Measurements from ENCODE around the gene SLCO3A1.
"Not testable (repeated sequence)": the region's sequence is repeated elsewhere in the genome, so short reads cannot be mapped to it uniquely, and the experiment has no call there.

SLCO3A1 gene

DNA sequence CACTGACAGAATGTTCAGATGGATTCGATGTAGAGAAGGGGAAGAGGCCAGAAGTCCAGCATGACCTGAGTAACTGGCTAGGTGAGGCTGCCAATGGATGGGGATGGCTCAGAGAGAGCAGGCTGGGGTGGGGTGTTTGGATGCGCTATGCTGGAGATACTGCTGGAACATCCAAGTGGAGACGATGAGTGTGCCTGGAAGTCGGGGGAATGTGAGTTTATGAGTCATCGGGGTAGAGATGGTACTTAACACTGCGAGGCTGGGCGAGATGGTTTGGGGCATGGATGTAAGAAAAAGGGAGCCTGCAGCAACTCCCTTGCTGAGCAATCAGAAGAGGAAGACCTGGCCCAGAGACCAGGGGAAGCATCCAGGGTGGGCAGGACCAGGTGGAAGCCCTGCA lies 180.7 kb downstream of the SLCO3A1 start:
- DNase-seq (ENCODE audit: low read depth in 2 of 2): no peak

DNA sequence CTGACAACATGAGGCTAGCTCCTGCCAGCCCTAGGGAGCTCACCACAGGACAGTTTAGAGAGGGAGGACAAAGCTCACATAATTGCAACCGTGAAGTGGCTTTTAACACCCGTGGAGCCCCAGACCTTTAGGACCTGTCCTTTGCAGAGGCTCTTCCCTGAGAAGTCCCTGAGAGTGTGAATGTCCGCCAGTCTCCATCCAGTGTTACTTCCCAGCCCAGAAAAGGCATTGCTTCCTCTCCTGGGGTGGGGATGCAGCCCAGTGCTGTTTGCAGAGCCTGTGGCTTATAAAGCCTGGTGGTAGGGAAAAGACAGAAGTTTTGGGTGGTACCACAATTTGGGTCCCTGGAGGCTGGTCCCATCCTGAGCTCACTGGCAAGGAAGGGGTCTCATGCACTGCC lies 182.0 kb downstream of the SLCO3A1 start:
- no peak for DNase-seq (ENCODE audit: low read depth in 2 of 2)

DNA sequence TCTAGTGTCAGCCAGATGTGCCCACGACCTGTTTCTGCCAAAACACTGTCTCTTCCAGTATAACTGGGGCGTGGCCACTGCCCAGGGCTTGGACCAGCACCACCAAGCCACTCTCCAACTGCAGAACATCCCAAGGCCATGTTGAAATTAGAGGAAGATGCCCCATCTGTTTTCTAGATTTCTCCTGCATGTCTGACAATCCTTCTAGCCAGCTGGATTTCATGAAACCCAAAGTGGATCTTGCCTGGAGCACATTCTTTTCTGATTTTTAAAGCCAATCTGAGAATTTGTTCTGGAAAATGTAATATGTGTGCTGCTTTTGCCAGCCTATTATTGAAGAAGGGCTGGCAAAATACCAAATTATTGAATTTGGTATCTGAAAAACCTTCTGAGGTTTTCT lies 182.5 kb downstream of the SLCO3A1 start:
- no peak for DNase-seq (ENCODE audit: low read depth in 2 of 2)

DNA sequence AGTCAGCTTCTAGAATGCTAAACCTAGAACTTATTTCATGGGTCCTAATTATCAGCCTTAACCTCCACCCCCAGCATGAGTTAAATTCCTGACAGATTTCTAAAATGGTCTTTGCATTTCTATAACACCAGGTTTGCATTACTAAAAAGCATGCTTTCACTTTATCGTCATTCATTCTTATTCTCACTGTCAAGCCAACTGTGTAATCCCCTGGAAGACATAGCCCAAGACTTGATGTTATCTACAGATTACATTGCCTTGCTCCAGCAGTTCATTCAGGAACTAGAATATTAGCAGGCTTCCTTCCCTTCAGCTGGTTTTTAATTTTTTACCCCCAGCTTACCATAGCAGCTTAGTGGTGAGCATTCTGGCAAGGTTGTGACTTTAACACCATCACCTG lies 184.0 kb downstream of the SLCO3A1 start:
- DNase-seq (ENCODE audit: low read depth in 2 of 2): no peak

DNA sequence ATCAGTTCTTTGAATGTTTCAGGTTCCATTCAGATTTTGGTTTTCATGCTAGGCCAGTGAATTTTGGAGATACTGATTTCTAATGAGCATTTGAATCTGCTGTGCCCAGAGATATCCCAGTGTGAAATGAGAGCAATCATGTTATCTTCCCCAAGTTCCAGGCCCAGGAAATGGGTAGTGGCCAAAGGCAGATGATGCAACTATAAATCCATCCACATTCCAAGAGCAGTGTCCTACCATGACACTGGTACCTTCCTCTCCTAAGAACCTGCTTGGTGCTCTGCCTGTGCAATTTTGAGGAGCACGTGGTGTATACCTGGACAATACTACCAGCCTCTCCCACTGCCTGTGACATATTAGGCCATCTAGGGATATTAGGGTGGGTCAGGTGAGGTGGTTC lies 186.8 kb downstream of the SLCO3A1 start:
- no peak for DNase-seq (ENCODE audit: low read depth in 2 of 2)

DNA sequence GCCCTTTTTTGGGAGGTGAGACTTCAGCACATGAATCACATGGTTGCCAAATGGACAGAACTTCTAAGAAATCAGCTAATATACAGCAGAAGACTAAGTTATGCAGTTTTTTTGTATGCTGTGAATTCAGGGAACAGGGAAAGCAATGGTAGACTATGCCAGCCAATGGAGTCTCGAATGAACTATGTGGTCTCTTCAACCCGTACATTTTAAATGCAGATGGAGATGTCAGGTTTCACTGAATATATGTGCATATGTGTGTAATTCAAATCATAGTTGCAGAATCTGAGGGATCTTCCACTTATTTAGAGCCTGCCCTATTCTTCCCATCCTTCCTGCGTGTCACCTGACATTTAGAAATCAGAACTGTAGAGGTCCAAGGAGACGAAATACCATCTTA lies 187.9 kb downstream of the SLCO3A1 start:
- DNase-seq (ENCODE audit: low read depth in 2 of 2): no peak

DNA sequence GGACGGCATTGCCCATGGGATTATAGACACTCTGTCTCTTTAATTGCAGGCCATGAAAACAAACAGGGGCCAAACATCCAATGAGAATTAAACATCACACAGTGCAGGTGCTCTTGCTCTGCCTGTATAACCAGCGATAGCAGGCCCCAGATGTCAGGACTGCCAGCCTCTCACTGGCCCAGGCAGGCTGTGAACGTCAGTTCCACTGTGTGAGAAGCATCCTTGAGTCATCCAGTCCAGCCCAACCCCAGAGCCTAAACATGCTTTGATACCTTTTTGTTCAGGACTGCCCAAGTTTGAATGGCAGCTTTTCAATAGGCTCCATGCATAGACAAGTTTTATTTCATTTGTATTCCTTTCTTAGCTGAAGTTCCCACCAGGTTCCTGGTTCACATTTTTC lies 189.8 kb downstream of the SLCO3A1 start:
- DNase-seq (ENCODE audit: low read depth in 2 of 2): no peak

DNA sequence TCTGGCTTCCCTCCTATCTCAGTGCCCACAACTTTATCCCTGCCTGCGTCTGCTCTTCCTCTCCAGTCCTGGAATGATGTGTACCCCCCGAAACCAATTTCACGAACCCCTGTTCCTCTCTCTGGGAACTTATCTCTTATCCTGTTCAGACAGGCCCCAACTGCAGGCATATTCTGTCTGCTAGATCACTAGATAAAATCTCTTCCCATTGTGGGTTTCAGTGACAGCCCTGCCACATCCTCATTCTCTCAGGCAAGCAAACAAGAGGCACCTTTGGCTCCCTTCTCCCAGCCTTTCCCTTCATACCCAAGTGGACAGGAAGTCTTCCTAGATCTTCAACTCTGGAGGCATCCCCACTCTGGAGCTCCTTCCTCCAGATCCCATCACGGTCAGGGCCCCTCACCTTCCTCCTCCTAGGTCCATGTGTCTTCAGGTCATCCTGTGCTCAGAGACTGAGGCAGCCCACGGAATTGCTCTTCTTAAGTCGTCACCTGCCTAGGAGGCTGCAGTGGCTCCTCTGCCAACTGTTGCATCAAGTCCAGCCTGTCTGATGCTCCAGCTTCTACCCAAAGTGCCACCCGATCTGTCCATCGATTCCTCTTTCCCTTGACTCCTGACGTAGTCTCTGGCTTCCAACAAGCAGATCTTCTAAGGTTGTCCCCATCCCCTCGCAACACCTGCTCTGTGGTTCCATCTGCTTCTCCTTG lies 190.8 kb downstream of the SLCO3A1 start:
- no peak for DNase-seq (ENCODE audit: low read depth in 2 of 2)

DNA sequence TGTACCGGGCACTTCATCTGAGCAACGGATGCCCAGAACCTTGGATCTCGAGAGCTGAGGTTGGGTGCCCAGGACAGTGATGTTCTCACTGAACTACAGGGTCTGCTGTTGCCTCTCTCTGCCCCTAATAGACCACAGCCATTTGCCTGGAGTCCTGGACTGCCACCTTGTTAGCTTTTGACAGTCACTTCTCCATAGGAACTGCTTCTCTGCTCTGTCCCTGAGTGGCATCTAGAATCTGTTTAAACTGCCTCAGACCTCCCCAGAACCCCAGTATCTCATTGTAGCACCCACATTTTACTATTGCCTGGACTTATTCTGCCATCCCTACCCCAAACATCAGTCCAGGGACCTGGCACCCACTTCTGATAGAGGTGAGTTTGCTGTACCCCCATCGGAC lies 194.4 kb downstream of the SLCO3A1 start:
- DNase-seq (ENCODE audit: low read depth in 2 of 2): no peak

DNA sequence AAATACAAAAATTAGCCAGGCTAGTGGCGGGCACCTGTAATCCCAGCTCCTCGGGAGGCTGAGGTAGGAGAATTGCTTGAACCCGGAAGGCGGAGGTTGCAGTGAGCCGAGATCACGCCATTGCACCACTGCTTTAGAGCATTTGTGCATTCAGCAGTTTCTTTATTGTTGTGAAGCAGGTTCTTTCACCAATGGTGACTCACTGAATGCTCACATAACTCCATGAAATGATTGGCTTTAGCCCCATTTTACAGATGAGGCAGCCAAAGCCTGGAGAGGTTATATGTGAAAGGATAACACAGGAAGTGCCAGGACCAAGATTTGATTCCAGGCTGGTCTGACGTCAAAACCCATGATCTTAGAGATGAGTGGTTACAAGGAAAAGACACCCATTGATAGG lies 195.2 kb downstream of the SLCO3A1 start:
- no peak for DNase-seq (ENCODE audit: low read depth in 2 of 2)

DNA sequence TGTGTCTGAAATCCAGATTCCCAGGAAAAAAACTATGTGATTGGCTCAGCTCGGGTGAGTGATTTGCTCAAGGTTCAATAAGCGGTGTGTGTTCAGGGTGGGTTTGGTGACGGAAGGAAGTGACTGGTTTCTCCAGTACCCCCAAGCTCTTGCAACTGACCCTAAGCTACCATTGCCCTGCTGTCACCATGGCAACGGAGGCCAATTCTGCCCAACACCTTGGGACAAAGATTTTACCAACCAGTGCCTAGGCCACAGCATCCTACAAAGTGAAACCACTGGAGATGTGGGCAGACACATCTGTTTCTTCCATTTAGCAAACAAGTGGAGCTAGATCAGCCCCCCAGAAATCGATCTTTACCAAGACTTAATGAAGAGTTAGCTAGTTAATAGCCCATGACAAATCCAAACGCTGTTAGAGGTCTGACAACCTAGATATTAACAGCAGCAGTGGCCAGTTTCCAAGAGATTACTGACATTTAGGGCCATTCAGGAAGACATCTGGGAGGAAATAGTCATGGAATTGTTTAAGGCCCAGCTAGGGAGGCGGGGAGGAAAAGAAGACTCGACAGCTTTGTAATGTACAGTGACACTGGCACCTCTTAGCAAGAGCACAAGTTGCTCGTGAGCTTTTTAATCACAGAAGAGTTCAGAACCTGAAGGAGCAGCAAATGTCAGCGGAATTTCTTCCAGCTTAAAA lies 195.9 kb downstream of the SLCO3A1 start:
- DNase-seq (ENCODE audit: low read depth in 2 of 2): no peak

DNA sequence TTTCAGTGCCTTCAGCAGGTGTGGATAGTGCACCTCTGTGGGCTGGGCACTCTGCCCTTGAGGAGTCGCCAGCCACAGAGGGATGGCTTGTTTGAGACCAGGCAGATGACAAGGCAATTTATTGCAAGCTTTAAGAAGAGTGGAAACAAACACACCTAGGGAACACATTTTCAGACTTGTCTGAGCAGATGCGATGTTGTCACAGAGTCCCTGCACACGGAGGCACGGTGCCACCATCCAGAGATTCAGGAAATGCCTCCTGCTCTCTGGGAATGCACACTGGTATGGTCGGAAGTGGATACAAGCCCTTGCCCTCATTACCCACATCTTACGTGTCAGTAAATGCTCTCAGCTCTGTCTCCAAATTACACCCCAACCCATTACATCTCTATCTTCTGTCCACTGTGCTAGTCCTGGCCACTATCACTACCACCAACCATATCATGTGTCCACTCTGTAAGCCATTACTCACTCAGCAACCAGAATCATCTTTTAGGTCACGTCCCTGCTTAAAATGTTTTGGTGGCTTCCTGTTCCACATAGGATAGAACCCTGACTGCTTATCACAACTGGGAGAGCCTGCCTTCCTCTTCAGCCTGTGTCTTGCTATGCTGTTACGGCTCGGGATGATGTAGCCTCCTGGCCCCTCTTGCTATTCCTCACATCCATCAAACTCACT lies 196.9 kb downstream of the SLCO3A1 start:
- DNase-seq (ENCODE audit: low read depth in 2 of 2): no peak

DNA sequence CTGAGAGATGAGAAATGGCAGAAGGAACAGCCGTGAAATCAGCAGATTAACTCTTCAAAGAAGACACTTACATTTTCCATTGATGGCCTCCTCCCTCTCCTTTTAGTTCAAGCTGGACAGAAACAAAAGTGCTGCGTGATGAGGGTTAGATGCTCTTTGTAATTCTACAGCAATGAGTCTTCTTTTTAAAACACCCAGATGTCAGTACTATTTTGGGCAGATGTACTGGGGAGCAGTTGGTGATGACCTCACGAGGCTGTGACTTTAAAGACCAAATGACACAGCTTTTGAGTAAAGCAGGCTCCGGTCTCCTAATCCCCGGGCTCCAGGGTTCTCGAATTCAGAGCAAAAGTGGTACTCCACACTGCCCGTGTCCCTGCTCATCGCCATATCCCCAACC lies 198.2 kb downstream of the SLCO3A1 start:
- no peak for DNase-seq (ENCODE audit: low read depth in 2 of 2)

DNA sequence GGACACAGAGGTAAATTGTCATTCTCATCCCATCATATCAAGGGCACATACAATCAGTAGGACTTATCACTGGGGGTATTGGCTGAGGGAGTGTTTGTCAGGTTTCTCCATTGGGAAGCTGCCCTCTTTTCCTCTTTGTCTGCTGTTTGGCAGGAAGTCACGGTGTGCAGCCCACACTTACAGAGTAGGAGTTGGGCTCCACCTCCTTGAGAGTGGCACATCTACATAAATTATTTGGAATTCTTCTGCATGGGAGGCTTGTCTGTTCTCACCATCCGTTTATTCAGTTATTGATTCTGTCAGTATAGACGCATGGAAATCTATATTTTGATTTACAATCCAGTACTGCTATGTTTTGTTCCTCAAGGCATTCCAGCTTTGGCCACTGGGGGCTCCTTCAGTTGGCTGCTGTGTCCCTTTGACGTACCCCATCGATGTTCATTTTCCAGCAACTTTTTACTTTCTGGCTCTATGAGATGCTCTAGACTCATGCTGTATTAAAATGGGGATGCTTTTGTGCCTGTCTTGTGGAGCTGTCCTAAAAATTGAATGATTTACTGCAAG lies 200.3 kb downstream of the SLCO3A1 start:
- DNase-seq (ENCODE audit: low read depth in 2 of 2): no peak

DNA sequence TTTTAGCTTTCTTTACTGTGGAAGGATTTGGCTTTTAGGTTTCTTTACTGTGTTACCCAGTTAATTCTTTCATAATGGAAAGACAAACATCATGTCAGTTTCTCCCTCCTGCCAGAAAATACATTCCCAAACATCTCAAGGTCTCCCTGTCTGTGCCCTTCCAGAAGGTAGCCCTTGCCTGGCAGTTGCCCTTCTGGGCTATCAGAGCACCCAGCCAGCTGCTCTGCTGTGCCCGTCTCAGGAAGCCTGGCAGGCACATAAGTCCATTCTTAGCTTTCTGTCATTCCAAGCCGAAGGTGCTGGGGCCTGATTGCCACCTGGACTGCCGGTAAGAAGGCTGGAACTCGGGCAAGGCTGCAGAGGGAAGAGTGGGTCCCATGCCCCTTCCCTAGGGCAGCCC lies 203.4 kb downstream of the SLCO3A1 start:
- no peak for DNase-seq (ENCODE audit: low read depth in 2 of 2)

DNA sequence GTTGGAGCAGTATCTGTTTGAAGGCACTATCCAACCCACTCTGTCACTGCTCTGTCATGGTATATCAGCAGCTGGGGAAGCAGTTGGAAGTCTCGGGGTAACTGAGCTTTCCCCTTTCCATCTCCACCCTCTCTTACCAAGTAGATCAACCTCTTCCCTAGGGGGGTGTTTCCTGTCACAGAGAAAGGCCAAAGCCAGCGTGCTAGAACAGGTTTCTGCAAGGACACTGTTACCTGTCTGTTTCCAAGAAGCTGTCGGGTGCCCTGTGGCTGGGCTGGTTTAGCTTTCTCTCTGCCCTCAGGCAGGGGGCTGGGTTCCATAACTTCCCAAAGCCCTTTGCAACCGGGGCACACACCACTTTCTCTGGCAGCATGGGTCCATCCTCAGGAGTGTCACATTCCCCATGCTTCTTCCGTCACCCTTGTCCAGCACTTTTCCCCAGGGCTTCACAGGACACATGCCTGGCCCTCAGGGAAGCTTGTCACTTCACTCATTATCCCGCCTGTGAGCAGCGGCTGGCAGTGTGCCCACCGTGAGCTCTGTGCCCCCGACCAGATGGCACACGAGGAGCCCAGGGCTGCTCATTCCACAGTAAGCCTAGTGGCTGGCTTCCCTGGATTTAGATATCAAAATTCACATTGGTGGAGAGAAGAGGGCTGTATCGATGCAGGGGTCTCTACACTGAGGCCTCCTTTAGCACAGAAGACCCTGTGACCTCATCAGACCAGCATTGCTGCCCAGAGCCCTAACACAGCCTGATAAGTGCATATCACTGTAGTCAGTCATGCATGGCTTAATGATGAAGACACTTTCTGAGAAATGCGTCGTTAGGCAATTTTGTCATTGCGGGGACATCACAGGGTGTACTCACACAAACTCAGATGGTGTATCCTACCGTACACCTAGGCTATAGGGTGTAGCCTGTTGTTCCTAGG lies 205.8 kb downstream of the SLCO3A1 start:
- no peak for DNase-seq (ENCODE audit: low read depth in 2 of 2)

DNA sequence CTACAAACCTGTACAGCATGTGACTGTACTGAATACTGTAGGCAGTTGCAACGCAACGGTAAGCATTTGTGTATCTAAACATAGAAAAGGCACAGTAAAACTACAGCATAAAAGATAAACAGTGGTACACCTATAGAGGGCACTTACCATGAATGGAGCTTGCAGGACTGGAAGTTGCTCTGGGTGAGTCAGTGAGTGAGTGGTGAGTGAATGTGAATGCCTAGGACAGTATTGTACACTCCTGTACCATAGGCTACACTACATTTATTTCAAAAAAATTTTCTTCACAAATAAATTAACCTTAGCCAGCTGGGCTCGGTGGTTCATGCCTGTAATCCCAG lies 206.4 kb downstream of the SLCO3A1 start:
- not testable (repeated sequence) for DNase-seq (ENCODE audit: low read depth in 2 of 2)

DNA sequence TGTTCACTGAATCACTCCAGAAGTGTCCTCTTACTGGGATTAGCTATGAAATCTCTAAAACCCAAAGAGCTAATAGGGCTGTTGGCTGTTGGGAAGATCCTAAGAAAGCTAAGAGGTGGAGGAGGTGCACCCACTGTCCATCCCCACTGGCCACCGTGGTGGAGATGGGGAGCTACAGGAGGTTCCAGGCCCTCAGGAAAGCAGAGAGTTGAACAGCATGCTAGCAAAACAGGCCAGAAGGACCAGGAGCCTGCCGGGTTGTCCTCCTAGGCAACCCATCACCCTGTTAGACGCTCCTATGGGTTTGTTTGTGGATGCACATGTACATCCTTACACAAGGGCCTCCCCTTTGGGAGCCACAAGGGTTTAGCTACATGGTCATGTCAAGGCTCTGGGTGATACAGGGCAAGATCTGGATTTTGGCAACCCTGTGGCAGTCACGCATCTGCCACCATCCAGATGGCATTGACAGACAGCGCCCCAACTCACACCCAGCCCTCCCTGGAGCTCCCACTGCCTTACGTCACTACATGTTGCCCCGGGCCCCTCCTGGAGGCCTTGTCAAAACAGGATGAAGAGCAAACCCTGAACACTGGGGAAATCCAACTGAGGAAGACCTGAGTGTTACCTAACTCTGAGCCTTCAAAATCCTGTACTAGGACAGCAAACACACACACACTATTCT lies 208.1 kb downstream of the SLCO3A1 start:
- no peak for DNase-seq (ENCODE audit: low read depth in 2 of 2)

DNA sequence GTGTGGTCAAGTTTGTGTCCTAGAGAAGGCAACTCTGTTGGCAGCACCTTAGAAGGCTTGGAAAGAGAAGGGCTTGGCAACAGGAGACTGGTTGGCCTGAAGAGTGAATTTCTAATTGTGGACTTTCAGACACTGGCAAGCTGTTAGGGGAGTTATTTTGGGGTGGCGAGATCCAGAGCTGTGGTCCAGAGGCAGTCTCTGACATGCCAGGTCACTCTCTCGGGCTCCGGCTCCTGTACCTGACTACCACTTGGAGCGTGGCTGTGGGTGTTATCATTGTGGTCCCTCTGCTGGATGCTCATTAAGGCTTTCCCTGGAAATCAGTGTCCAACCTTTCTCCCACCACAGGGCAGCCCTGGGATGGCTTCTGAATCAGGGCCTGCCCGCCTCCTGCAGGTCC lies 209.0 kb downstream of the SLCO3A1 start:
- DNase-seq (ENCODE audit: low read depth in 2 of 2): no peak

DNA sequence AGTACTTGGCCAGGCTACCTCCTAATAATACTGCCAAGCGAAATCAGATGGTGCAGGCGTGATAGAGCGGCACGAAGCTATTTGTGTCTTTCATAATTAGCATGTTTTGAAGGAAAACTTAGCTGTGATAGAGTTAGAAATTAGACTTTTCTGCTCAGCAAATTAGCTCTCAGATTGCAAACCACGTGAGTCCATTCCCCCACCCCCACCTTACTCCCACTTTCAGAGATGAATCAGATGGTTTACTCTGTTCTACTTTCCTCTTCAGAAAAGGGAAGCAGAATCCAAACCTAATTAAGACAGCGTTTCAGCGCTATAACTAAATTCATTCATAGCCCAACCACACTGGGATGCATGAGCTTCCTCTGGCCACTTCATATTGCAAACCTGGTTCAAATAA lies 214.6 kb downstream of the SLCO3A1 start:
- no peak for DNase-seq (ENCODE audit: low read depth in 2 of 2)
